H1 (cell line): ENCODE measurements around the gene KCNK4. TPM values are rescaled to one million over a fixed set of nuclear protein-coding genes. Genes with fewer than 3 reads are reported as not detected.

Source experiments
- CTCF ChIA-PET: fragments of 300-600 bp; sonication (Branson Sonifier 250); formaldehyde crosslinking; loops from one replicate; lab custom pipeline; 2021; ENCODE audit not compliant: partially characterized antibody; lab: Charles Lee
- POLR2A ChIA-PET: fragments of 300-600 bp; sonication (Branson Sonifier 250); formaldehyde crosslinking; loops from one replicate; lab custom pipeline; 2021; ENCODE audit warnings: inconsistent platforms; ENCODE audit not compliant: partially characterized antibody; lab: Charles Lee
- DNase-seq, 2 experiments: peaks; one replicate each; pipeline versions ENCODE4 v3.0.0 to v3.0.0-alpha.2; 2010 to 2022; ENCODE audit warnings: low spot score in 2 of 2, low read depth in 1 of 2, mixed read lengths in 1 of 2
- FAIRE-seq: peaks from 2 replicates; lab custom pipeline; 2011; peaks lifted over from hg19 to GRCh38; lab: Jason Lieb, UNC
- H2AFZ ChIP-seq: 2 replicates; pipeline ENCODE4 v1.8.1; 2012; ENCODE audit warnings: low read length, inconsistent platforms
- H2AK5ac ChIP-seq: 2 replicates; pipeline ENCODE4 v1.6.1; 2013; ENCODE audit warnings: low read depth, low read length
- H2BK120ac ChIP-seq: replicated peaks from 2 replicates; pipeline ENCODE3; 2013; ENCODE audit warnings: low read depth, low read length, inconsistent platforms
- H2BK12ac ChIP-seq: 2 replicates; pipeline ENCODE4 v1.6.1; 2013; ENCODE audit warnings: low read depth, low read length
- H2BK15ac ChIP-seq: 2 replicates; pipeline ENCODE4 v1.6.1; 2013; ENCODE audit warnings: low read length
- H2BK20ac ChIP-seq: 2 replicates; pipeline ENCODE4 v1.6.1; 2013; ENCODE audit warnings: low read length
- H2BK5ac ChIP-seq: 2 replicates; pipeline ENCODE4 v1.6.1; 2013; ENCODE audit warnings: low read depth, low read length
- H3K14ac ChIP-seq: 2 replicates; pipeline ENCODE4 v1.6.1; 2013; ENCODE audit warnings: inconsistent platforms; ENCODE audit not compliant: insufficient read length
- H3K18ac ChIP-seq: 2 replicates; pipeline ENCODE4 v1.6.1; 2013; ENCODE audit warnings: low read length; ENCODE audit errors: extremely low read depth
- H3K23ac ChIP-seq: 2 replicates; pipeline ENCODE4 v1.6.1; 2013; ENCODE audit warnings: inconsistent platforms; ENCODE audit not compliant: insufficient read length
- H3K23me2 ChIP-seq: 2 replicates; pipeline ENCODE4 v1.6.1; 2013; ENCODE audit warnings: low read depth, low read length
- H3K27ac ChIP-seq: 2 replicates; pipeline ENCODE4 v1.6.1; 2011; ENCODE audit warnings: low read depth, low read length, inconsistent platforms
- H3K27me3 ChIP-seq, 4 experiments: replicated peaks in 1 of 4; 1 replicate in 1 of 4; 2 replicates in 3 of 4; pipeline versions ENCODE4 v1.6.1 to v1.8.1; 2011 to 2013; ENCODE audit warnings: low read length in 3 of 4, mild to moderate bottlenecking in 3 of 4, inconsistent platforms in 2 of 4, mixed read lengths in 2 of 4, moderate library complexity in 1 of 4; ENCODE audit not compliant: control insufficient read depth in 3 of 4, insufficient read depth in 3 of 4; ENCODE audit errors: extremely low read depth in 1 of 4
- H3K36me3 ChIP-seq, 4 experiments: 2 replicates each; pipeline versions ENCODE4 v1.6.1 to v1.8.1; 2011 to 2013; ENCODE audit warnings: mild to moderate bottlenecking in 4 of 4, low read length in 3 of 4, moderate library complexity in 2 of 4, control low read depth in 1 of 4, inconsistent platforms in 1 of 4; ENCODE audit not compliant: insufficient read depth in 4 of 4, control insufficient read depth in 2 of 4
- H3K4ac ChIP-seq: replicated peaks from 2 replicates; pipeline ENCODE3; 2013; ENCODE audit warnings: low read length, low read depth, mixed read lengths, inconsistent platforms; ENCODE audit not compliant: insufficient read length
- H3K4me1 ChIP-seq, 4 experiments: replicated peaks in 1 of 4; 1 replicate in 1 of 4; 2 replicates in 3 of 4; pipeline versions ENCODE4 v1.6.1 to v1.8.1; 2011 to 2013; ENCODE audit warnings: low read length in 3 of 4, inconsistent platforms in 2 of 4, mixed read lengths in 1 of 4; ENCODE audit not compliant: insufficient read depth in 4 of 4, control insufficient read depth in 3 of 4
- H3K4me2 ChIP-seq, 2 experiments: 2 replicates each; pipeline versions ENCODE4 v1.6.1 to v1.8.1; 2011 to 2013; ENCODE audit warnings: low read depth in 2 of 2, low read length in 2 of 2, control low read depth in 1 of 2, inconsistent platforms in 1 of 2, mild to moderate bottlenecking in 1 of 2; ENCODE audit not compliant: insufficient read depth in 1 of 2
- H3K4me3 ChIP-seq, 4 experiments: fragments of 200-600, 300-600 bp in 1 of 4; sonication (generic), shearing (Covaris generic), sonication (Bioruptor Twin) in 1 of 4; 2 replicates each; pipeline versions ENCODE4 v1.5.1 to v1.8.1; 2011 to 2016; ENCODE audit warnings: low read length in 4 of 4, low read depth in 3 of 4, control low read depth in 2 of 4, inconsistent platforms in 2 of 4, mild to moderate bottlenecking in 2 of 4, mixed read lengths in 1 of 4, moderate library complexity in 1 of 4; ENCODE audit not compliant: insufficient read depth in 2 of 4; ENCODE audit errors: extremely low read depth in 1 of 4
- H3K56ac ChIP-seq: replicated peaks from 2 replicates; pipeline ENCODE3; 2013; ENCODE audit warnings: low read depth, mild to moderate bottlenecking, mixed read lengths, low read length, inconsistent platforms; ENCODE audit not compliant: insufficient read length
- H3K79me1 ChIP-seq: 2 replicates; pipeline ENCODE4 v1.6.1; 2013; ENCODE audit warnings: low read depth, low read length, control low read depth
- H3K79me2 ChIP-seq, 2 experiments: 2 replicates each; pipeline versions ENCODE4 v1.6.1 to v1.8.1; 2012 to 2013; ENCODE audit warnings: low read length in 2 of 2, mild to moderate bottlenecking in 2 of 2, inconsistent platforms in 1 of 2; ENCODE audit not compliant: insufficient read depth in 2 of 2, control insufficient read depth in 1 of 2
- H3K9ac ChIP-seq, 4 experiments: replicated peaks in 1 of 4; 1 replicate in 1 of 4; 2 replicates in 3 of 4; pipeline versions ENCODE4 v1.6.1 to v1.8.1; 2011 to 2013; ENCODE audit warnings: low read depth in 3 of 4, low read length in 3 of 4, control low read depth in 2 of 4, mild to moderate bottlenecking in 2 of 4, moderate library complexity in 2 of 4, inconsistent platforms in 1 of 4; ENCODE audit errors: extremely low read depth in 1 of 4
- H3K9me3 ChIP-seq, 2 experiments: 2 replicates each; pipeline versions ENCODE4 v1.6.1 to v1.8.1; 2012 to 2013; ENCODE audit warnings: mild to moderate bottlenecking in 2 of 2, moderate library complexity in 2 of 2, control low read depth in 1 of 2, inconsistent platforms in 1 of 2, low read depth in 1 of 2, low read length in 1 of 2, mixed read lengths in 1 of 2; ENCODE audit not compliant: insufficient read depth in 2 of 2
- H4K20me1 ChIP-seq, 2 experiments: replicated peaks in 1 of 2; 2 replicates each; pipeline versions ENCODE3 to v1.8.1; 2011 to 2013; ENCODE audit warnings: inconsistent platforms in 2 of 2, low read length in 2 of 2, mild to moderate bottlenecking in 1 of 2; ENCODE audit not compliant: insufficient read depth in 2 of 2, control insufficient read depth in 1 of 2
- H4K5ac ChIP-seq: 2 replicates; pipeline ENCODE4 v1.6.1; 2013; ENCODE audit warnings: low read length, low read depth, mixed read lengths, inconsistent platforms; ENCODE audit not compliant: insufficient read length
- H4K8ac ChIP-seq: 2 replicates; pipeline ENCODE4 v1.8.0; 2013; ENCODE audit warnings: mild to moderate bottlenecking, moderate library complexity, low read length, inconsistent platforms; ENCODE audit not compliant: insufficient read depth; ENCODE audit errors: extremely low read depth
- H4K91ac ChIP-seq: replicated peaks from 2 replicates; pipeline ENCODE3; 2013; ENCODE audit warnings: low read length, mixed read lengths, inconsistent platforms; ENCODE audit not compliant: insufficient read length
- BCL11A ChIP-seq, 2 experiments: IDR thresholded peaks; one replicate each; pipeline ENCODE4 v1.6.1; 2011; ENCODE audit warnings: low read depth in 2 of 2, low read length in 2 of 2, mild to moderate bottlenecking in 2 of 2
- TAF1 ChIP-seq: IDR thresholded peaks from 2 replicates; pipeline ENCODE4 v1.6.1; 2011; ENCODE audit warnings: mild to moderate bottlenecking, low read depth, low read length
- WGBS, 2 experiments: shearing (Covaris generic) in 1 of 2; methylation state at CpG; one replicate each; pipeline versions ENCODE4 v1.1.6 to v1.1.7; 2013 to 2015; ENCODE audit warnings: low lambda C conversion rate in 2 of 2, mixed read lengths in 2 of 2, inconsistent platforms in 1 of 2, low coverage in 1 of 2, missing lambda C conversion rate in 1 of 2; ENCODE audit not compliant: insufficient replicate concordance in 2 of 2, insufficient coverage in 1 of 2, insufficient read length in 1 of 2; ENCODE audit errors: extremely low coverage in 1 of 2, missing lambda C conversion rate in 1 of 2; 5-methylcytosine and 5-hydroxymethylcytosine counted together
- polyA plus RNA-seq, 7 experiments: library from polyadenylated mRNA; depleted of rRNA in 3 of 7; stranded (reverse) in 5 of 7; unstranded in 2 of 7; fragments of >200 nt in 5 of 7; fragments of 200-250 nt in 2 of 7; gene quantifications; 1 replicate in 5 of 7; 2 replicates in 1 of 7; 4 replicates in 1 of 7; pipeline versions ENCODE4 v1.2.1 to v1.2.3, GENCODE V29; 2011 to 2013; ENCODE audit warnings: missing spikeins in 2 of 7, mixed read lengths in 2 of 7
- total RNA-seq: library from RNA; stranded (reverse); fragmentation: NEBNext Ultra II Directional; extraction: Animal tissue kit (Norgen Biotek cat#: 25700); gene quantifications from 2 replicates; pipeline ENCODE4 v1.2.1, GENCODE V29; 2021

The KCNK4 gene
- total and polyA plus RNA-seq, 2 of the 8 experiments (the other 6 are each of a cell fraction or from before 2014, with no cell fraction given): 0.19 TPM; not detected in 1

DNA sequence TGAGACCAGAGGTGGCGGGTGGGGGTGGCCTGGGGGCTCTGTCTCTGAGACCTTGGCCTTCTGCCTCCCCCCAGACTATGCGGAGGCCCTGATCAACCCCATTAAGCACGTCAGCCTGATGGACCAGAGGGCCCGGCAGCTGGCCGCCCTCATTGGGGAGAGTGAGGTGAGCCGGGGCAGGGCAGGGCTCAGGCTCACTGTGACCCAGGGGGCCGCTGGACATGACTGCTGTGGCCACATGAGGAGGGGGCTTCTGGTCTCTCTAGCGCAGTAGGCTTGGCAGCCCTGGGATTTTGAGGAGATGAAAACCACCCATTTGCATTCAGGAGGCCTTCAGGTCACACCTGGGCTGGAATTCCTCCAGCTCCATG is 27.2 kb upstream of the KCNK4 start:
- H2AFZ ChIP-seq: no peak overlapping the region
- no peak overlapping the region for H2BK5ac ChIP-seq
- H3K14ac ChIP-seq: no peak overlapping the region
- H4K8ac ChIP-seq: peak overlapping the region; percentile 71; the same call in 1 of the 2 replicates
- no peak overlapping the region for H3K4me3 ChIP-seq
- POLR2A ChIA-PET: interaction anchor here (0.6 to 11.9 kb wide), 5 partner anchors 7 to 59 kb away, joined by 3 to 352 read pairs (median 4); partner anchors contain the start of genes FKBP2, PLCB3 and PPP1R14B
- no peak overlapping the region for H3K9ac ChIP-seq
- peaks cover 20 to 71% (median 35%) of the 10 kb centered on the region in 4 experiments for H3K36me3 ChIP-seq
- H3K4me2 ChIP-seq: no peak overlapping the region
- no peak overlapping the region for H3K27ac ChIP-seq
- TF ChIP-seq BCL11A (IDR thresholded peaks at IDR 0.05; ENCODE audit: low read depth in 2 of 2, low read length in 2 of 2): no peak
- TF ChIP-seq TAF1: no peak
- H3K4me1 ChIP-seq: peaks cover 0 to 10% (median 4%) of the 10 kb centered on the region in 4 experiments; a peak in 5 of 7 replicates
- CTCF ChIA-PET: interaction anchor here (0.5 to 8.5 kb wide), 10 partner anchors 8 to 706 kb away, joined by 3 to 102 read pairs (median 6); partner anchors contain the start of genes CATSPERZ, PLCB3 and PPP1R14B
- DNase-seq (no peak), FAIRE-seq (no peak)
- no peak overlapping the region for H3K4ac ChIP-seq
- 89% methylated on average over 8 of the region's 8 CpGs; no CpG with 5 or more reads in 1 of the 2 experiments for whole genome bisulfite sequencing, 2 experiments
- H3K9me3 ChIP-seq: no peaks in the 10 kb centered on the region
- no peak overlapping the region for H2BK12ac ChIP-seq
- H3K18ac ChIP-seq: no peak overlapping the region
- peaks cover 4 to 15% of the 10 kb centered on the region in 2 experiments for H4K20me1 ChIP-seq
- no peak overlapping the region for H2BK15ac ChIP-seq
- no peaks in the 10 kb centered on the region for H3K23me2 ChIP-seq
- H4K5ac ChIP-seq: no peak overlapping the region
- H3K79me2 ChIP-seq: no peaks in the 10 kb centered on the region
- no peak overlapping the region for H3K23ac ChIP-seq
- no peak overlapping the region for H4K91ac ChIP-seq
- no peak overlapping the region for H2BK120ac ChIP-seq
- H2AK5ac ChIP-seq: no peak overlapping the region
- H2BK20ac ChIP-seq: no peak overlapping the region
- H3K27me3 ChIP-seq: no peaks in the 10 kb centered on the region
- H3K79me1 ChIP-seq: no peaks in the 10 kb centered on the region
- H3K56ac ChIP-seq: peak overlapping the region; percentile 46
